A549 (cell line): Measurements from ENCODE around the gene CSPG4. TPM values are rescaled to one million over a fixed set of nuclear protein-coding genes. Genes with fewer than 3 reads are reported as not detected.
"Not testable (repeated sequence)": the region's sequence is repeated elsewhere in the genome, so short reads cannot be mapped to it uniquely, and the experiment has no call there.

ENCODE experiments used
- ATAC-seq, 2 experiments: fragments of 200-7000 bp in 1 of 2; fragments of >200 bp in 1 of 2; cut with Nextera tagmentation in 1 of 2; cut with Tn5 transposase in 1 of 2; 3 replicates each; pipeline versions ENCODE4 v1.8.0 to v1.9.1; 2018 to 2020; ENCODE audit warnings: mild to moderate bottlenecking in 1 of 2, moderate library complexity in 1 of 2
- CTCF ChIA-PET: fragments of 300-600 bp; sonication (Branson Sonifier 250); formaldehyde crosslinking; extraction: SDS; loops from one replicate; lab custom pipeline; 2021; ENCODE audit warnings: antibody characterized with exemption, inconsistent platforms; lab: Yijun Ruan, JAX
- POLR2A ChIA-PET: fragments of 350-600 bp; formaldehyde crosslinking; extraction: SDS; loops from one replicate; lab custom pipeline; 2021; ENCODE audit warnings: antibody characterized with exemption, inconsistent platforms; lab: Yijun Ruan, JAX
- DNase-seq, 2 experiments: peaks; one replicate each; pipeline versions ENCODE4 v3.0.0 to v3.0.0-alpha.2; 2011 to 2016; ENCODE audit warnings: low read depth in 1 of 2, low spot score in 1 of 2
- FAIRE-seq: peaks from 2 replicates; lab custom pipeline; 2011; peaks lifted over from hg19 to GRCh38; lab: Jason Lieb, UNC
- H3K27ac ChIP-seq, 2 experiments: fragments of >200 bp; sonication (Bioruptor Twin); formaldehyde crosslinking; 3 replicates each; pipeline ENCODE4 v1.5.1; 2016 to 2017
- H3K4me1 ChIP-seq: fragments of >200 bp; sonication (Bioruptor Twin); formaldehyde crosslinking; 3 replicates; pipeline ENCODE4 v1.6.1; 2016
- H3K4me2 ChIP-seq: fragments of >200 bp; sonication (Bioruptor Twin); formaldehyde crosslinking; 3 replicates; pipeline ENCODE4 v1.6.1; 2016
- H3K4me3 ChIP-seq: fragments of >200 bp; sonication (Bioruptor Twin); formaldehyde crosslinking; 3 replicates; pipeline ENCODE4 v1.5.1; 2016
- H3K9me3 ChIP-seq: fragments of >200 bp; sonication (Bioruptor Twin); formaldehyde crosslinking; 3 replicates; pipeline ENCODE4 v1.6.1; 2016
- BHLHE40 ChIP-seq: IDR thresholded peaks from 2 replicates; pipeline ENCODE4 v1.6.1; 2012; ENCODE audit warnings: low read depth, low read length, inconsistent platforms
- CEBPB ChIP-seq, 2 experiments: fragments of >200 bp in 1 of 2; sonication (Bioruptor Twin) in 1 of 2; formaldehyde crosslinking in 1 of 2; IDR thresholded peaks; 2 replicates each; pipeline ENCODE4 v1.6.1; 2012 to 2016
- CHD2 ChIP-seq: fragments of 150-350 bp; IDR thresholded peaks from 2 replicates; pipeline ENCODE4 v1.6.1; 2014; ENCODE audit warnings: low read length; ENCODE audit not compliant: partially characterized antibody
- EP300 ChIP-seq, 2 experiments: fragments of >200 bp; sonication (Bioruptor Twin); formaldehyde crosslinking; IDR thresholded peaks; 2 replicates in 1 of 2; 3 replicates in 1 of 2; pipeline ENCODE4 v1.6.1; 2016 to 2017
- HEYL ChIP-seq: fragments of 250-450 bp; sonication (Bioruptor Pico); IDR thresholded peaks from 2 replicates; pipeline ENCODE4 v1.8.0; 2021; ENCODE audit warnings: mild to moderate bottlenecking, moderate library complexity
- HOXB13 ChIP-seq: fragments of 250-450 bp; sonication (Bioruptor Pico); IDR thresholded peaks from 2 replicates; pipeline ENCODE4 v1.5.0; 2020; ENCODE audit warnings: low read depth, mild to moderate bottlenecking, moderate library complexity
- HOXB5 ChIP-seq: fragments of 250-450 bp; sonication (Bioruptor Pico); IDR thresholded peaks from 2 replicates; pipeline ENCODE4 v1.5.0; 2020; ENCODE audit warnings: mild to moderate bottlenecking, moderate library complexity
- JUNB ChIP-seq: fragments of >200 bp; sonication (Bioruptor Twin); formaldehyde crosslinking; IDR thresholded peaks from 2 replicates; pipeline ENCODE4 v1.6.1; 2016
- KDM5A ChIP-seq: fragments of 200-600 bp; sonication (generic); IDR thresholded peaks from 2 replicates; pipeline ENCODE4 v1.6.1; 2016; ENCODE audit warnings: antibody characterized with exemption, mild to moderate bottlenecking
- MAFK ChIP-seq: fragments of 450-650 bp; IDR thresholded peaks from 2 replicates; pipeline ENCODE4 v1.6.1; 2014; ENCODE audit not compliant: partially characterized antibody
- NR3C1 ChIP-seq: fragments of >200 bp; sonication (Bioruptor Twin); formaldehyde crosslinking; IDR thresholded peaks from 3 replicates; pipeline ENCODE4 v1.6.1; 2017
- POLR2A ChIP-seq: IDR thresholded peaks from 2 replicates; pipeline ENCODE4 v1.6.1; 2012; ENCODE audit warnings: mild to moderate bottlenecking, low read length
- POLR2AphosphoS2 ChIP-seq: conservative IDR thresholded peaks from 2 replicates; pipeline ENCODE4 v1.6.1; 2012; ENCODE audit warnings: low read length, improper control_type of control experiment, inconsistent platforms
- RFX5 ChIP-seq: fragments of 450-650 bp; IDR thresholded peaks from 2 replicates; pipeline ENCODE4 v1.7.1; 2014; ENCODE audit warnings: antibody characterized with exemption, mild to moderate bottlenecking, moderate library complexity
- RNF2 ChIP-seq: fragments of 200-600 bp; sonication (generic); IDR thresholded peaks from 2 replicates; pipeline ENCODE4 v1.6.1; 2016; ENCODE audit warnings: low read depth, mild to moderate bottlenecking, antibody characterized with exemption, moderate library complexity, borderline replicate concordance
- SMC3 ChIP-seq: fragments of >200 bp; sonication (Bioruptor Twin); formaldehyde crosslinking; IDR thresholded peaks from 3 replicates; pipeline ENCODE4 v1.6.1; 2018; ENCODE audit warnings: inconsistent platforms
- TP53 ChIP-seq: fragments of 250-450 bp; sonication (Bioruptor Pico); IDR thresholded peaks from 2 replicates; pipeline ENCODE4 v1.5.0; 2021; ENCODE audit warnings: mild to moderate bottlenecking, moderate library complexity
- ZC3H11A ChIP-seq: fragments of 450-650 bp; IDR thresholded peaks from 2 replicates; pipeline ENCODE4 v1.6.1; 2014; ENCODE audit warnings: antibody characterized with exemption, mild to moderate bottlenecking
- ZFP36 ChIP-seq: fragments of 450-650 bp; IDR thresholded peaks from 2 replicates; pipeline ENCODE4 v1.6.1; 2014; ENCODE audit warnings: borderline replicate concordance; ENCODE audit not compliant: partially characterized antibody
- WGBS: methylation state at CpG from one replicate; pipeline ENCODE4 v1.1.6; 2017; ENCODE audit errors: missing lambda C conversion rate; 5-methylcytosine and 5-hydroxymethylcytosine counted together
- polyA plus RNA-seq, 4 experiments: library from polyadenylated mRNA; depleted of rRNA in 3 of 4; stranded (reverse); fragments of >200 nt; fragmentation: RNase III in 1 of 4; extraction: RNeasy Plus Mini Kit Qiagen cat#74134 plus additional on column Dnase treatment in 1 of 4; gene quantifications; 2 replicates in 3 of 4; 3 replicates in 1 of 4; pipeline ENCODE4 v1.2.3, GENCODE V29; 2011 to 2017
- TF ChIP-seq, protein P1 (sequence below): fragments of >200 bp; sonication (Bioruptor Twin); formaldehyde crosslinking; IDR thresholded peaks from 3 replicates; pipeline ENCODE4 v1.5.1; 2016
- TF ChIP-seq, protein P2 (sequence below): fragments of 200-600 bp; sonication (generic); IDR thresholded peaks from 2 replicates; pipeline ENCODE4 v1.6.1; 2016; ENCODE audit warnings: antibody characterized with exemption, mild to moderate bottlenecking, moderate library complexity
- TF ChIP-seq, protein P3 (sequence below): fragments of >200 bp; sonication (Bioruptor Twin); formaldehyde crosslinking; IDR thresholded peaks from 2 replicates; pipeline ENCODE4 v1.6.1; 2016
- TF ChIP-seq, protein P4 (sequence below): fragments of 250-450 bp; sonication (Bioruptor Pico); IDR thresholded peaks from 2 replicates; pipeline ENCODE4 v1.5.0; 2021; ENCODE audit warnings: mild to moderate bottlenecking, moderate library complexity, borderline replicate concordance

CSPG4 gene
- polyA plus RNA-seq, 2 of the 4 experiments (the other 2 are of a cell fraction): 0.01 to 0.06 TPM

DNA sequence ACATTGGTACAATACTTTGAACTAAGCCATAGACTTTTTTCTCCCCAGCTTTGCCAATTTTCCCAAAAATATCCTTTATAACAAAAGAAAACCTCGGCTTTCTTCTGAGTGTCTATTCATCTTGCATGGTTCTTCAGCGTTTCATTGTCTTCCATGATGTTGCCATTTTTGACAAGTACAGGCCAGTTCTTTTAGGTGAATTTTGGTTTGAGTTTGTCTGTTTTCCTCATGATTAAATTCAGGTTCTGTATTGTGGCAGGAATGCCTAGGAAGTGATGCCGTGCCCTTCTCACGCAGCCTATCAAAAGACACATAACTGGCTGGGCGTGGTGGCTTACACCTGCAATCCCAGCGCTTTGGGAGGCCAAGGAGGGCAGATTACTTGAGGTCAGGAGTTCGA lies 7.6 kb upstream of the CSPG4 start:
- 88% methylated on average over 7 of the region's 7 CpGs for WGBS

DNA sequence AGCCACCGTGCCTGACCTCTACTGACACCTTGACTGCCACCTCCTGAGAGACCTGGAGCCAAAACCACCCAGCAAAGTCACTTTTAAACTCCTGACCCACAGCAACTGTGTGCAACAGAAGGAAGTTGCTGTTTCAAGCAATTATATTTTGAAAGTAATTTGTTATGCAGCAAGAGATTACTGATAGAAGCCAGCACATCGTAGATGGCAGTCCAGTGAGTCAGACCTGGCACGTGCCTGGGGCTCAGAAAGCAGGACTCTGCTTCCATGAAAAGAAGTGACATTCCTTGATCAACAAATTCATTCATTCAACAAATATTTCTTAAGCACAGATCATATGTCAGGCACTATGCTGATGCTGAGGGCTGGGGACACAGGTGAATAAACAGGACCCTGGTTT lies 5.7 kb upstream of the CSPG4 start:
- ChIA-PET CTCF (interaction anchor here (1.4 to 1.6 kb wide), 2 partner anchors 33 to 84 kb away, joined by 7 to 10 read pairs; no protein-coding TSS in a partner anchor), POLR2A (interaction anchor here (0.7 kb wide), 1 partner anchor 20 kb away, joined by 3 read pairs; no protein-coding TSS in a partner anchor)
- TF ChIP-seq NR3C1: no peak
- TF ChIP-seq BHLHE40: peak; percentile 77
- TF ChIP-seq ZFP36: no peak
- H3K4me3 ChIP-seq: no peak overlapping the region
- H3K4me2 ChIP-seq: no peak overlapping the region
- no peak overlapping the region for H3K27ac ChIP-seq
- ATAC-seq (no peak), FAIRE-seq (no peak), DNase-seq (no peak)
- H3K4me1 ChIP-seq: peaks cover 17% of the 10 kb centered on the region
- 19% methylated on average over 3 of the region's 3 CpGs for WGBS
- no peaks in the 10 kb centered on the region for H3K9me3 ChIP-seq

More for the DNA sequence above, 7.6 kb upstream of the CSPG4 start:
- Histone ChIP-seq H3K4me2 (no peak overlapping the region), H3K27ac (no peak overlapping the region), H3K9me3 (no peaks in the 10 kb centered on the region), H3K4me1 (peaks cover 28% of the 10 kb centered on the region), H3K4me3 (no peak overlapping the region)
- no peak for DNase-seq
- ChIA-PET POLR2A (no interaction called here), CTCF (interaction anchor here (1.3 to 22.9 kb wide), 5 partner anchors 8 to 85 kb away, joined by 4 to 350 read pairs (median 14); no protein-coding TSS in a partner anchor)
- ATAC-seq: no peak
- no peak for FAIRE-seq
- no peak for TF ChIP-seq ZC3H11A
- TF ChIP-seq CHD2: no peak
- no peak for TF ChIP-seq HOXB5 (CRISPR knock-in tag)
- TF ChIP-seq, protein P1, sequence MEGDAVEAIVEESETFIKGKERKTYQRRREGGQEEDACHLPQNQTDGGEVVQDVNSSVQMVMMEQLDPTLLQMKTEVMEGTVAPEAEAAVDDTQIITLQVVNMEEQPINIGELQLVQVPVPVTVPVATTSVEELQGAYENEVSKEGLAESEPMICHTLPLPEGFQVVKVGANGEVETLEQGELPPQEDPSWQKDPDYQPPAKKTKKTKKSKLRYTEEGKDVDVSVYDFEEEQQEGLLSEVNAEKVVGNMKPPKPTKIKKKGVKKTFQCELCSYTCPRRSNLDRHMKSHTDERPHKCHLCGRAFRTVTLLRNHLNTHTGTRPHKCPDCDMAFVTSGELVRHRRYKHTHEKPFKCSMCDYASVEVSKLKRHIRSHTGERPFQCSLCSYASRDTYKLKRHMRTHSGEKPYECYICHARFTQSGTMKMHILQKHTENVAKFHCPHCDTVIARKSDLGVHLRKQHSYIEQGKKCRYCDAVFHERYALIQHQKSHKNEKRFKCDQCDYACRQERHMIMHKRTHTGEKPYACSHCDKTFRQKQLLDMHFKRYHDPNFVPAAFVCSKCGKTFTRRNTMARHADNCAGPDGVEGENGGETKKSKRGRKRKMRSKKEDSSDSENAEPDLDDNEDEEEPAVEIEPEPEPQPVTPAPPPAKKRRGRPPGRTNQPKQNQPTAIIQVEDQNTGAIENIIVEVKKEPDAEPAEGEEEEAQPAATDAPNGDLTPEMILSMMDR: no peak
- no peak for TF ChIP-seq SMC3
- no peak for TF ChIP-seq JUNB
- TF ChIP-seq TP53 (CRISPR knock-in tag): no peak
- TF ChIP-seq RFX5: no peak
- TF ChIP-seq MAFK: no peak
- no peak for TF ChIP-seq POLR2AphosphoS2
- no peak for TF ChIP-seq HOXB13 (CRISPR knock-in tag)
- no peak for TF ChIP-seq HEYL (CRISPR knock-in tag)
- TF ChIP-seq, protein P2, sequence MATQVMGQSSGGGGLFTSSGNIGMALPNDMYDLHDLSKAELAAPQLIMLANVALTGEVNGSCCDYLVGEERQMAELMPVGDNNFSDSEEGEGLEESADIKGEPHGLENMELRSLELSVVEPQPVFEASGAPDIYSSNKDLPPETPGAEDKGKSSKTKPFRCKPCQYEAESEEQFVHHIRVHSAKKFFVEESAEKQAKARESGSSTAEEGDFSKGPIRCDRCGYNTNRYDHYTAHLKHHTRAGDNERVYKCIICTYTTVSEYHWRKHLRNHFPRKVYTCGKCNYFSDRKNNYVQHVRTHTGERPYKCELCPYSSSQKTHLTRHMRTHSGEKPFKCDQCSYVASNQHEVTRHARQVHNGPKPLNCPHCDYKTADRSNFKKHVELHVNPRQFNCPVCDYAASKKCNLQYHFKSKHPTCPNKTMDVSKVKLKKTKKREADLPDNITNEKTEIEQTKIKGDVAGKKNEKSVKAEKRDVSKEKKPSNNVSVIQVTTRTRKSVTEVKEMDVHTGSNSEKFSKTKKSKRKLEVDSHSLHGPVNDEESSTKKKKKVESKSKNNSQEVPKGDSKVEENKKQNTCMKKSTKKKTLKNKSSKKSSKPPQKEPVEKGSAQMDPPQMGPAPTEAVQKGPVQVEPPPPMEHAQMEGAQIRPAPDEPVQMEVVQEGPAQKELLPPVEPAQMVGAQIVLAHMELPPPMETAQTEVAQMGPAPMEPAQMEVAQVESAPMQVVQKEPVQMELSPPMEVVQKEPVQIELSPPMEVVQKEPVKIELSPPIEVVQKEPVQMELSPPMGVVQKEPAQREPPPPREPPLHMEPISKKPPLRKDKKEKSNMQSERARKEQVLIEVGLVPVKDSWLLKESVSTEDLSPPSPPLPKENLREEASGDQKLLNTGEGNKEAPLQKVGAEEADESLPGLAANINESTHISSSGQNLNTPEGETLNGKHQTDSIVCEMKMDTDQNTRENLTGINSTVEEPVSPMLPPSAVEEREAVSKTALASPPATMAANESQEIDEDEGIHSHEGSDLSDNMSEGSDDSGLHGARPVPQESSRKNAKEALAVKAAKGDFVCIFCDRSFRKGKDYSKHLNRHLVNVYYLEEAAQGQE: no peak
- no peak for TF ChIP-seq RNF2
- TF ChIP-seq, protein P3, sequence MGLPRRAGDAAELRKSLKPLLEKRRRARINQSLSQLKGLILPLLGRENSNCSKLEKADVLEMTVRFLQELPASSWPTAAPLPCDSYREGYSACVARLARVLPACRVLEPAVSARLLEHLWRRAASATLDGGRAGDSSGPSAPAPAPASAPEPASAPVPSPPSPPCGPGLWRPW: no peak
- no peak for TF ChIP-seq KDM5A
- TF ChIP-seq, protein P4, sequence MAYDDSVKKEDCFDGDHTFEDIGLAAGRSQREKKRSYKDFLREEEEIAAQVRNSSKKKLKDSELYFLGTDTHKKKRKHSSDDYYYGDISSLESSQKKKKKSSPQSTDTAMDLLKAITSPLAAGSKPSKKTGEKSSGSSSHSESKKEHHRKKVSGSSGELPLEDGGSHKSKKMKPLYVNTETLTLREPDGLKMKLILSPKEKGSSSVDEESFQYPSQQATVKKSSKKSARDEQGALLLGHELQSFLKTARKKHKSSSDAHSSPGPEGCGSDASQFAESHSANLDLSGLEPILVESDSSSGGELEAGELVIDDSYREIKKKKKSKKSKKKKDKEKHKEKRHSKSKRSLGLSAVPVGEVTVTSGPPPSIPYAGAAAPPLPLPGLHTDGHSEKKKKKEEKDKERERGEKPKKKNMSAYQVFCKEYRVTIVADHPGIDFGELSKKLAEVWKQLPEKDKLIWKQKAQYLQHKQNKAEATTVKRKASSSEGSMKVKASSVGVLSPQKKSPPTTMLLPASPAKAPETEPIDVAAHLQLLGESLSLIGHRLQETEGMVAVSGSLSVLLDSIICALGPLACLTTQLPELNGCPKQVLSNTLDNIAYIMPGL: no peak
- no peak for TF ChIP-seq POLR2A
- no peak for TF ChIP-seq EP300 (IDR thresholded peaks at IDR 0.05)
- TF ChIP-seq CEBPB (IDR thresholded peaks at IDR 0.05): no peak

DNA sequence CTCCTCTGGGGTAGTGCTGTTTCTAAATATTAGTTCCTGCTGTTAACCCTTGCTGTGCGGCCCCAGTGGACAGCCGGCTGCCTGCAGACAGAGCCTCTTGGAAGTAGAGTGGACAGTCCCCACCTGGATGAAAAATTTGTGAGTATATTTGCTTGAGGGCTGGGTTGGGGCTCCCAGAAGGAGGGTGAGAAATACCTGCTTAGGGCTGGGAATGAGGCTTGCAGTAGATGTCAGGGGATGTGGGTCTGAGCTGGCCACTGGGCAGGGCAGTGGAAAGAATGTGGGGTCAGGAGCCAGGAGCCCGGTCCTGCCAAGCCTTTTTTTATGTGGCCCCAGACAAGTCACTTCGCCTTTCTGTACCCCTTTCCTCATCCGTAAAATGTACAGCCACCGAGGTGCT lies 4.4 kb upstream of the CSPG4 start:
- H3K27ac ChIP-seq, POLR2A ChIA-PET, FAIRE-seq, DNase-seq, H3K4me2 ChIP-seq, H3K9me3 ChIP-seq, H3K4me3 ChIP-seq: not testable (repeated sequence)
- CTCF ChIA-PET: interaction anchor here (1.4 to 1.6 kb wide), 2 partner anchors 31 to 86 kb away, joined by 7 to 10 read pairs; no protein-coding TSS in a partner anchor
- WGBS: 92% methylated on average over 6 of the region's 6 CpGs
- peaks cover 16% of the 10 kb centered on the region for H3K4me1 ChIP-seq
- peak in 1 of 2 experiments; percentile 9; a peak in 1 of 6 replicates for ATAC-seq

DNA sequence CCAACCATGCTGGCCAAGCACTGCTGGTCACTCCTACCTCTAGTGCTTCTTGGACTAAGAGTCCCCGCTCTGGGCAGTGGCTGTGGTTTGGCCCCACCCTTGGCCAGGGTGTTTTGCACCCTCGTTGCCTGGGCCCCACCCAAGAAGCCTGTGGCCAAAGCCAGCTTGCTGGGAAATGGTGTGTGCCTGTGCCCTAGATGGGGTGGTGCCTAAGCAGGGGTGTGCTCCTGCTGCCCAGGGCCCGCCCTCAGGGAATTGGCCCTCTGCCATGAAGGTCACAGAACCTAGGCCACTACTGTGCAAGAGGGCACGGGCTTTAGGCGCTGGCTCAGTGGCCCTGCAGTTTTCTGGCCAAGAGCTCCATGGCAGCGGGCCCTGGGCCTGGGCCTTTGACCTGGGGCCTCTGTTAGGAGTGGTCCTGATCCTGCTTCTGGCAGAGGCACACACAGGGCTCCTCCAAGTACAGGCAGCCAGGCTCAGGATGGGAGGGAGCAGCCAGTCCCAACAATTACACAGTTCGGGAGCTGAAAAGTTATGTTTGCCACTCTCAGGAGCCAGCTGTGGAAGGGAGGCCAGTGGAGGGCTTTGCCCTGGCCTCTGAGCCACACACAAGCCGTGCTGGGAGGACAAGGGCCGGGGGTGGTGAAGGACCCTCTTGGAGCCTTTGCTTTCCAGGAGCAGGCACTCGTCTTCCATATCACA lies 3.8 kb upstream of the CSPG4 start:
- FAIRE-seq: not testable (repeated sequence)

More for the DNA sequence above, 3.8 kb upstream of the CSPG4 start:
- DNase-seq, H3K27ac ChIP-seq, CTCF ChIA-PET, H3K4me2 ChIP-seq, H3K4me3 ChIP-seq, H3K9me3 ChIP-seq, POLR2A ChIA-PET: not testable (repeated sequence)
- WGBS: 60% methylated on average over 4 of the region's 10 CpGs
- peaks cover 16% of the 10 kb centered on the region for H3K4me1 ChIP-seq
- ATAC-seq: peak; percentile 5 to 7; a peak in 3 of 6 replicates
